GM21390 (cell line): ENCODE data around the gene NRM.

Experiments
- ATAC-seq: cut with Tn5 transposase; IDR thresholded peaks from one replicate; pipeline ENCODE4 v1.9.1; 2021; ENCODE audit not compliant: unreplicated experiment

NRM gene

GRCh38 chr6:30689022-30689865 lies 1.5 kb downstream of the NRM start:
- ATAC-seq: no peak

GRCh38 chr6:30688569-30688968 lies 2.2 kb downstream of the NRM start:
- ATAC-seq: no peak

- ATAC-seq: no peak
These were observed 2.9 kb downstream of the NRM start for GRCh38 chr6:30687659-30688431.

- ATAC-seq: peak; percentile 42
These were observed 3.7 kb downstream of the NRM start for GRCh38 chr6:30686908-30687658.

GRCh38 chr6:30686009-30686907 lies 4.5 kb downstream of the NRM start, which contains the start of gene PPP1R18:
Gene PPP1R18, minus strand, starts transcription at chr6:30686645. Its CDS starts 627 bp downstream, at chr6:30686018.
- no peak for ATAC-seq

GRCh38 chr6:30685157-30686008 lies 5.4 kb downstream of the NRM start:
- no peak for ATAC-seq

- no peak for ATAC-seq
These were observed 6.2 kb downstream of the NRM start for GRCh38 chr6:30684386-30685156.

- ATAC-seq: no peak
These were observed 6.8 kb downstream of the NRM start for GRCh38 chr6:30683980-30684338.

GRCh38 chr6:30683183-30683979 lies 7.4 kb downstream of the NRM start:
- ATAC-seq: no peak

GRCh38 chr6:30682143-30683117 lies 8.4 kb downstream of the NRM start:
- peak; percentile 39 for ATAC-seq

GRCh38 chr6:30681766-30682142 lies 9.0 kb downstream of the NRM start:
- ATAC-seq: no peak

- no peak for ATAC-seq
These were observed 10.8 kb downstream of the NRM start for GRCh38 chr6:30679765-30680535.

GRCh38 chr6:30678964-30679726 lies 11.6 kb downstream of the NRM start:
- ATAC-seq: no peak

- no peak for ATAC-seq
These were observed 14.0 kb downstream of the NRM start for GRCh38 chr6:30676660-30677285.
